NCI-H460 (cell line): ENCODE measurements around the gene HDAC10. TPM values are rescaled to one million over a fixed set of nuclear protein-coding genes. Genes with fewer than 3 reads are reported as not detected.
A peak's percentile ranks its signal among the peaks of the same experiment; 100 is the strongest.

ENCODE experiments used
- DNase-seq: peaks from one replicate; pipeline ENCODE4 v3.0.0-alpha.2; 2016; ENCODE audit warnings: low read depth; ENCODE audit errors: extremely low read depth
- total RNA-seq: library from RNA; depleted of rRNA; stranded (reverse); fragments of >200 nt; shearing (Covaris generic); gene quantifications from 2 replicates; pipeline ENCODE4 v1.2.3, GENCODE V29; 2014

HDAC10 gene
- total RNA-seq, 1 experiment from 2014 or later = 13.9 TPM

- DNase-seq = peak; percentile 40
Observed at GRCh38 chr22:50270666-50271394, 19.8 kb upstream of the HDAC10 start.

- DNase-seq = no peak
Observed at GRCh38 chr22:50269970-50270665, 19.1 kb upstream of the HDAC10 start, which contains the start of gene MAPK11. Gene MAPK11 (minus strand): TSS chr22:50270380. CDS start chr22:50270292, 88 bp downstream.

GRCh38 chr22:50269573-50269969 lies 18.5 kb upstream of the HDAC10 start:
- DNase-seq = no peak

- DNase-seq = no peak
Observed at GRCh38 chr22:50268655-50269113, 17.6 kb upstream of the HDAC10 start.

- DNase-seq = no peak
Observed at GRCh38 chr22:50267591-50268390, 16.7 kb upstream of the HDAC10 start.

- no peak for DNase-seq
Observed at GRCh38 chr22:50266994-50267393, 15.9 kb upstream of the HDAC10 start.

GRCh38 chr22:50264946-50265669 lies 14.0 kb upstream of the HDAC10 start:
- no peak for DNase-seq

- no peak for DNase-seq
Observed at GRCh38 chr22:50264104-50264745, 13.2 kb upstream of the HDAC10 start.

- DNase-seq = no peak
Observed at GRCh38 chr22:50262973-50263617, 12.0 kb upstream of the HDAC10 start.

GRCh38 chr22:50262460-50262911 lies 11.4 kb upstream of the HDAC10 start:
- no peak for DNase-seq

- no peak for DNase-seq
Observed at GRCh38 chr22:50261615-50262459, 10.8 kb upstream of the HDAC10 start, which contains the start of gene MAPK12. Gene MAPK12 (minus strand): TSS chr22:50261683. CDS start chr22:50261509, 174 bp downstream.

GRCh38 chr22:50260801-50261614 lies 9.9 kb upstream of the HDAC10 start:
- DNase-seq = no peak

GRCh38 chr22:50260434-50260800 lies 9.4 kb upstream of the HDAC10 start:
- DNase-seq = no peak

GRCh38 chr22:50259302-50259701 lies 8.2 kb upstream of the HDAC10 start:
- DNase-seq = no peak

GRCh38 chr22:50258361-50259292 lies 7.6 kb upstream of the HDAC10 start:
- DNase-seq = no peak
